OCI-LY1 (cell line): ENCODE measurements around the gene ABCA8.

ENCODE experiments used
- H2AFZ ChIP-seq: fragments of 200-600 bp; sonication (generic), shearing (Covaris generic); 2 replicates; pipeline ENCODE4 v1.6.0; 2014; ENCODE audit warnings: antibody characterized with exemption, mild to moderate bottlenecking, low read length
- H3F3A ChIP-seq: fragments of 200-600 bp; sonication (generic), shearing (Covaris generic); 2 replicates; pipeline ENCODE4 v1.6.0; 2014; ENCODE audit warnings: mild to moderate bottlenecking, antibody characterized with exemption, low read length, moderate library complexity; ENCODE audit not compliant: insufficient read depth
- H3K27ac ChIP-seq: fragments of 200-600 bp; sonication (generic); 2 replicates; pipeline ENCODE4 v1.5.1; 2014; ENCODE audit warnings: low read length, mixed run types, mild to moderate bottlenecking, low read depth; ENCODE audit not compliant: poor library complexity, severe bottlenecking
- H3K27me3 ChIP-seq: fragments of 200-600 bp; sonication (generic); 2 replicates; pipeline ENCODE4 v1.6.0; 2014; ENCODE audit warnings: antibody characterized with exemption, mild to moderate bottlenecking, low read length, moderate library complexity; ENCODE audit not compliant: insufficient read depth
- H3K36me3 ChIP-seq: fragments of 200-600 bp; sonication (generic); 2 replicates; pipeline ENCODE4 v1.6.1; 2014; ENCODE audit warnings: mild to moderate bottlenecking, antibody characterized with exemption, low read length, moderate library complexity, mixed read lengths; ENCODE audit not compliant: insufficient read depth
- H3K4me1 ChIP-seq: fragments of 200-600 bp; sonication (generic); 2 replicates; pipeline ENCODE4 v1.5.1; 2014; ENCODE audit warnings: mild to moderate bottlenecking, low read length, moderate library complexity; ENCODE audit not compliant: insufficient read depth, severe bottlenecking
- H3K4me2 ChIP-seq: fragments of 200-600 bp; sonication (generic), shearing (Covaris generic); 2 replicates; pipeline ENCODE4 v1.6.1; 2014; ENCODE audit warnings: low read length
- H3K4me3 ChIP-seq: fragments of 200-600 bp; sonication (generic); 2 replicates; pipeline ENCODE4 v1.5.1; 2014; ENCODE audit warnings: low read length, low read depth, mild to moderate bottlenecking, mixed read lengths; ENCODE audit not compliant: poor library complexity, severe bottlenecking
- H3K79me2 ChIP-seq: fragments of 200-600 bp; shearing (Covaris generic); 2 replicates; pipeline ENCODE4 v1.6.1; 2016; ENCODE audit warnings: mixed run types, low read length, mixed read lengths; ENCODE audit not compliant: insufficient read depth
- H3K9ac ChIP-seq: fragments of 200-600 bp; sonication (generic), shearing (Covaris generic); 2 replicates; pipeline ENCODE4 v1.6.1; 2014; ENCODE audit warnings: mild to moderate bottlenecking, low read length, mixed read lengths
- H3K9me2 ChIP-seq: fragments of 200-600 bp; sonication (generic), shearing (Covaris generic); 2 replicates; pipeline ENCODE4 v1.6.1; 2014; ENCODE audit warnings: low read depth, mild to moderate bottlenecking, low read length, mixed read lengths
- H3K9me3 ChIP-seq: fragments of 200-600 bp; shearing (Covaris generic); 2 replicates; pipeline ENCODE4 v1.6.1; 2014; ENCODE audit warnings: low read length, mixed read lengths
- H4K20me1 ChIP-seq: fragments of 200-600 bp; sonication (generic), shearing (Covaris generic); 2 replicates; pipeline ENCODE4 v1.6.0; 2016; ENCODE audit warnings: mild to moderate bottlenecking, low read length; ENCODE audit not compliant: insufficient read depth
- EZH2 ChIP-seq: fragments of 200-600 bp; sonication (generic), shearing (Covaris generic); IDR thresholded peaks from 2 replicates; pipeline ENCODE4 v1.8.0; 2017; ENCODE audit warnings: borderline replicate concordance, mixed run types, mild to moderate bottlenecking, antibody characterized with exemption, low read length, moderate library complexity, mixed read lengths
- TF ChIP-seq, protein P1 (sequence below): fragments of 200-600 bp; sonication (generic), shearing (Covaris generic); IDR thresholded peaks from 2 replicates; pipeline ENCODE4 v1.5.1; 2017; ENCODE audit warnings: mild to moderate bottlenecking, antibody characterized with exemption, low read length, moderate library complexity, mixed read lengths

Gene ABCA8

DNA sequence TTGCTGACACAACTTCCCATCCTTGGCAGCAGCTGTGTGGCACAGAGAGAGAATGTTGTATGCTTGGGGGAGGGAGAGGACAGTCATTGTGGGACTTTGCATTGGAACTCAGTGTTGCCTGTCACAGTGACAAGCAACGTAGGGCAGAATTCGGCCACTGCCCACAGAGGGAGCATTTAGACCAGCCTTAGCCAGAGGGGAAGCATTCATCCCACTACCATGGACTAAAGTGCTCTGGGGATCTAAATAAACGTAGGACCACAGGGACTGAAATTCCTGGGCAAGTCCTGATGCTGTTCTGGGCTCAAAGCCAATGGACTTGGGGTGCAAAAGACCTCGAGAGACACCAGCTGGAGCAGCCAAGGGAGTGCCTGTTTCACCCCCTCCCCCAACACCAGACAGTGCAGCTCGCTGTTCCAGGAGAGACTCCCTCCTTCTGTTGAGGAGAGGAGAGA, 44.9 kb downstream of the ABCA8 start:
- Histone ChIP-seq H3K9ac (no peak overlapping the region), H3K4me3 (no peak overlapping the region), H3K4me1 (no peaks in the 10 kb centered on the region), H3K9me3 (no peaks in the 10 kb centered on the region), H4K20me1 (no peaks in the 10 kb centered on the region), H3K4me2 (no peak overlapping the region), H3K27ac (no peak overlapping the region), H3K79me2 (no peaks in the 10 kb centered on the region), H3K9me2 (no peaks in the 10 kb centered on the region), H3K36me3 (no peaks in the 10 kb centered on the region), H3K27me3 (no peaks in the 10 kb centered on the region), H2AFZ (no peak overlapping the region), H3F3A (no peaks in the 10 kb centered on the region)
- TF ChIP-seq, protein P1, sequence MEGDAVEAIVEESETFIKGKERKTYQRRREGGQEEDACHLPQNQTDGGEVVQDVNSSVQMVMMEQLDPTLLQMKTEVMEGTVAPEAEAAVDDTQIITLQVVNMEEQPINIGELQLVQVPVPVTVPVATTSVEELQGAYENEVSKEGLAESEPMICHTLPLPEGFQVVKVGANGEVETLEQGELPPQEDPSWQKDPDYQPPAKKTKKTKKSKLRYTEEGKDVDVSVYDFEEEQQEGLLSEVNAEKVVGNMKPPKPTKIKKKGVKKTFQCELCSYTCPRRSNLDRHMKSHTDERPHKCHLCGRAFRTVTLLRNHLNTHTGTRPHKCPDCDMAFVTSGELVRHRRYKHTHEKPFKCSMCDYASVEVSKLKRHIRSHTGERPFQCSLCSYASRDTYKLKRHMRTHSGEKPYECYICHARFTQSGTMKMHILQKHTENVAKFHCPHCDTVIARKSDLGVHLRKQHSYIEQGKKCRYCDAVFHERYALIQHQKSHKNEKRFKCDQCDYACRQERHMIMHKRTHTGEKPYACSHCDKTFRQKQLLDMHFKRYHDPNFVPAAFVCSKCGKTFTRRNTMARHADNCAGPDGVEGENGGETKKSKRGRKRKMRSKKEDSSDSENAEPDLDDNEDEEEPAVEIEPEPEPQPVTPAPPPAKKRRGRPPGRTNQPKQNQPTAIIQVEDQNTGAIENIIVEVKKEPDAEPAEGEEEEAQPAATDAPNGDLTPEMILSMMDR = no peak
- TF ChIP-seq EZH2 = no peak

DNA sequence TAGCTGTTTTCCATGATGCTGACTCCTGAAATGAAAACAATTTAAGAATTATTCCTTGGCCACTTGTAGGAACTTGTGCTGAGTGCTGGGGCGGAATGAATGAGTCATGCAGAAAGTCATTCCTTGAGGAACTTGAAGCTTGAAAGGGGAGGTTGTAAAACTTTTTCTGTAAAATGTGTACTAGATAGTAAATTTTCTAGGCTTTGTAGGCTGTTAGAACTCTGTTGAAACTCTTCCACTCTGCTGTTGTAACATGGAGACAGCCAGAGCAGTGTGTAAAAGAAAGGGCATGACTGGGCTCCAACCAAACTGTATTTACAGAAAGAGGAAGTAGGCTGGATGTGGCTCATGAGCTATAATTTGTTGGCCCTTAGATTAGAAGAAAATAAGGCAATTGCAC, 46.1 kb downstream of the ABCA8 start:
- Histone ChIP-seq H3K9me3 (no peaks in the 10 kb centered on the region), H3K9me2 (no peaks in the 10 kb centered on the region)

DNA sequence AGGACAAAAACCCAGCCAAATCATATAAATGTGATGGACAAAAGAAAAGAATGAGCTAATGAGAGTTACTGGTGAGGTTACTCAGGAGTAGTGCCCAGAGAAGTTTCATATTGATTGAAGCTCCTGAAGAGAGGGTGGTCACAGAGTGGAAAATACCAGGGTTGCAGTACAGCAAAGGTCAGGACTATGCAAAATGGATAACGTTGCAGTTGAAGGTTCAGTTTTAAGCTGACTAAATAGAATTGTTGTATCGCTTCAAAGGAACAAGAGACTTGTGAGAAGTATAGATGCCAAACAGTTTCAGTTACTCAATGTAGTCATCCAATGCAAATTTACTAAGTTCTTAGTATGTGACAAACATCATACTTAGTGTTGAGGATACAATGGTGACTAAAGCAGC, 47.1 kb downstream of the ABCA8 start:
- Histone ChIP-seq H3K4me3 (no peak overlapping the region), H3K4me1 (no peaks in the 10 kb centered on the region), H3K36me3 (no peaks in the 10 kb centered on the region), H3K27me3 (no peaks in the 10 kb centered on the region), H2AFZ (no peak overlapping the region), H3K9me3 (no peaks in the 10 kb centered on the region), H3F3A (no peaks in the 10 kb centered on the region), H3K4me2 (no peak overlapping the region), H3K79me2 (no peaks in the 10 kb centered on the region), H3K9me2 (no peaks in the 10 kb centered on the region), H4K20me1 (no peaks in the 10 kb centered on the region), H3K9ac (no peak overlapping the region), H3K27ac (no peak overlapping the region)
- TF ChIP-seq EZH2 = no peak
- TF ChIP-seq, protein P1 = no peak

More for the DNA sequence above, 46.1 kb downstream of the ABCA8 start:
- H3K4me3 ChIP-seq = no peak overlapping the region
- H3K27ac ChIP-seq = no peak overlapping the region
- TF ChIP-seq, protein P1 = no peak
- no peak for TF ChIP-seq EZH2
- no peaks in the 10 kb centered on the region for H3K79me2 ChIP-seq
- no peak overlapping the region for H3K4me2 ChIP-seq
- no peak overlapping the region for H3K9ac ChIP-seq
- no peaks in the 10 kb centered on the region for H3F3A ChIP-seq
- no peaks in the 10 kb centered on the region for H3K4me1 ChIP-seq
- no peak overlapping the region for H2AFZ ChIP-seq
- no peaks in the 10 kb centered on the region for H4K20me1 ChIP-seq
- no peaks in the 10 kb centered on the region for H3K36me3 ChIP-seq
- no peaks in the 10 kb centered on the region for H3K27me3 ChIP-seq
